HCT116 (cell line): ENCODE results near the gene ZNF212. TPM values are rescaled to one million over a fixed set of nuclear protein-coding genes. Genes with fewer than 3 reads are reported as not detected.
"Not testable (repeated sequence)": the region's sequence is repeated elsewhere in the genome, so short reads cannot be mapped to it uniquely, and the experiment has no call there.

ENCODE experiments used
- ATAC-seq: fragments of 200-7000 bp; cut with Tn5 transposase; 2 replicates; pipeline ENCODE4 v1.9.1; 2020; ENCODE audit warnings: mild to moderate bottlenecking, moderate library complexity
- BruUV-seq: library from RNA; stranded (reverse); fragments of 400-500 nt; replicated peaks from 2 replicates; lab custom pipeline; 2021; lab: Mats Ljungman, UMichigan
- CTCF ChIA-PET: fragments of 300-600 bp; sonication (Branson Sonifier 250); formaldehyde crosslinking; loops from one replicate; lab custom pipeline; 2021; ENCODE audit warnings: antibody characterized with exemption; lab: Charles Lee
- POLR2A ChIA-PET: fragments of 300-600, 350-600 bp; sonication (Branson Sonifier 250); formaldehyde crosslinking; loops from one replicate; lab custom pipeline; 2021; ENCODE audit warnings: antibody characterized with exemption; lab: Charles Lee
- RAD21 ChIA-PET, 2 experiments: fragments of 300-600 bp; sonication (Branson Sonifier 250); formaldehyde crosslinking; loops; one replicate each; lab custom pipeline; 2023; ENCODE audit warnings: low total read pairs in 2 of 2; ENCODE audit not compliant: uncharacterized antibody in 2 of 2, unreplicated experiment in 2 of 2, low non-redundant PET in 1 of 2; lab: Charles Lee
- DNase-seq: peaks from one replicate; pipeline ENCODE4 v3.0.0-alpha.2; 2010; ENCODE audit warnings: low read depth, low spot score
- H2AFZ ChIP-seq: fragments of 200-600 bp; shearing (Covaris generic), sonication (generic); 2 replicates; pipeline ENCODE4 v1.6.1; 2017; ENCODE audit warnings: low read depth, mixed run types, mixed read lengths, antibody characterized with exemption, low read length; ENCODE audit not compliant: poor library complexity, severe bottlenecking
- H3K27ac ChIP-seq: 2 replicates; pipeline ENCODE4 v1.5.1; 2012; ENCODE audit warnings: low read depth, low read length
- H3K27me3 ChIP-seq: fragments of 200-600 bp; sonication (generic); 2 replicates; pipeline ENCODE4 v1.6.1; 2016; ENCODE audit warnings: mixed run types, low read length, mixed read lengths; ENCODE audit not compliant: insufficient read depth
- H3K36me3 ChIP-seq, 2 experiments: fragments of 200-500 bp in 1 of 2; fragments of 200-600 bp in 1 of 2; sonication (Bioruptor generic) in 1 of 2; sonication (generic) in 1 of 2; 2 replicates each; pipeline versions ENCODE4 v1.5.1 to v1.6.1; 2014 to 2016; ENCODE audit warnings: low read length in 2 of 2, inconsistent platforms in 1 of 2, mixed read lengths in 1 of 2, mixed run types in 1 of 2; ENCODE audit not compliant: insufficient read depth in 2 of 2, control insufficient read depth in 1 of 2
- H3K4me1 ChIP-seq, 2 experiments: fragments of 200-600 bp in 1 of 2; sonication (generic) in 1 of 2; 2 replicates each; pipeline versions ENCODE4 v1.5.1 to v1.6.1; 2012 to 2017; ENCODE audit warnings: low read length in 2 of 2, inconsistent platforms in 1 of 2, mild to moderate bottlenecking in 1 of 2, mixed read lengths in 1 of 2, mixed run types in 1 of 2, moderate library complexity in 1 of 2; ENCODE audit not compliant: insufficient read depth in 2 of 2, control insufficient read depth in 1 of 2
- H3K4me2 ChIP-seq: fragments of 200-600 bp; sonication (generic); 2 replicates; pipeline ENCODE4 v1.6.1; 2017; ENCODE audit warnings: mixed run types, low read length, mixed read lengths
- H3K4me3 ChIP-seq, 2 experiments: fragments of 200-600 bp in 1 of 2; sonication (generic) in 1 of 2; replicated peaks in 1 of 2; 2 replicates each; pipeline ENCODE4 v1.5.1; 2011 to 2016; ENCODE audit warnings: low read length in 2 of 2, control low read depth in 1 of 2, low read depth in 1 of 2, mild to moderate bottlenecking in 1 of 2, mixed read lengths in 1 of 2, mixed run types in 1 of 2
- H3K79me2 ChIP-seq: fragments of 200-600 bp; sonication (generic); 2 replicates; pipeline ENCODE4 v1.6.1; 2017; ENCODE audit warnings: mild to moderate bottlenecking, mixed run types, low read length, moderate library complexity, mixed read lengths; ENCODE audit not compliant: insufficient read depth
- H3K9ac ChIP-seq: fragments of 200-600 bp; sonication (generic); 2 replicates; pipeline ENCODE4 v1.6.1; 2016; ENCODE audit warnings: low read length, mixed read lengths
- H3K9me2 ChIP-seq: fragments of 200-600 bp; sonication (generic), shearing (Covaris generic); 2 replicates; pipeline ENCODE4 v1.6.1; 2017; ENCODE audit warnings: mixed run types, mild to moderate bottlenecking, moderate library complexity; ENCODE audit not compliant: insufficient read depth
- H3K9me3 ChIP-seq, 2 experiments: fragments of 200-500 bp in 1 of 2; fragments of 200-600 bp in 1 of 2; sonication (Bioruptor generic) in 1 of 2; sonication (generic) in 1 of 2; 2 replicates each; pipeline ENCODE4 v1.6.1; 2014 to 2017; ENCODE audit warnings: low read length in 2 of 2, mixed read lengths in 2 of 2, inconsistent platforms in 1 of 2, low read depth in 1 of 2, mild to moderate bottlenecking in 1 of 2, mixed run types in 1 of 2, moderate library complexity in 1 of 2; ENCODE audit not compliant: control insufficient read depth in 1 of 2, insufficient read depth in 1 of 2
- H4K20me1 ChIP-seq: fragments of 200-600 bp; sonication (generic), shearing (Covaris generic); 2 replicates; pipeline ENCODE4 v1.6.1; 2017; ENCODE audit warnings: mixed run types, mild to moderate bottlenecking, moderate library complexity; ENCODE audit not compliant: insufficient read depth
- ATF3 ChIP-seq: IDR thresholded peaks from 2 replicates; pipeline ENCODE4 v1.6.1; 2012
- CBX3 ChIP-seq: IDR thresholded peaks from 2 replicates; pipeline ENCODE4 v1.6.1; 2012; ENCODE audit warnings: low read depth
- CTCF ChIP-seq, 3 experiments: fragments of 200-600 bp in 1 of 3; sonication (generic) in 1 of 3; IDR thresholded peaks in 2 of 3; conservative IDR thresholded peaks in 1 of 3; 2 replicates each; pipeline ENCODE4 v1.5.1; 2012 to 2017; ENCODE audit warnings: low read depth in 2 of 3, low read length in 2 of 3, antibody characterized with exemption in 1 of 3, borderline replicate concordance in 1 of 3, control low read depth in 1 of 3, mild to moderate bottlenecking in 1 of 3, mixed read lengths in 1 of 3, mixed run types in 1 of 3, moderate library complexity in 1 of 3; ENCODE audit not compliant: insufficient read depth in 1 of 3
- ELF1 ChIP-seq: IDR thresholded peaks from 2 replicates; pipeline ENCODE4 v1.6.1; 2012; ENCODE audit warnings: low read depth, borderline replicate concordance
- EZH2phosphoT487 ChIP-seq: fragments of 200-600 bp; IDR thresholded peaks from 2 replicates; pipeline ENCODE4 v1.6.1; 2018; ENCODE audit warnings: antibody characterized with exemption, borderline replicate concordance
- JUND ChIP-seq: IDR thresholded peaks from 2 replicates; pipeline ENCODE4 v1.6.1; 2012
- REST ChIP-seq: IDR thresholded peaks from 2 replicates; pipeline ENCODE4 v1.6.1; 2012; ENCODE audit warnings: low read depth
- SIN3A ChIP-seq: IDR thresholded peaks from 2 replicates; pipeline ENCODE4 v1.6.1; 2012; ENCODE audit warnings: low read depth
- SP1 ChIP-seq: IDR thresholded peaks from 2 replicates; pipeline ENCODE4 v1.6.1; 2012; ENCODE audit warnings: low read depth
- SRF ChIP-seq: IDR thresholded peaks from 2 replicates; pipeline ENCODE4 v1.6.1; 2012; ENCODE audit warnings: low read depth
- TCF7L2 ChIP-seq: IDR thresholded peaks from 2 replicates; pipeline ENCODE4 v1.7.0; 2011; ENCODE audit warnings: borderline replicate concordance, inconsistent platforms; ENCODE audit not compliant: insufficient read depth, insufficient read length; ENCODE audit errors: extremely low read depth
- YY1 ChIP-seq: IDR thresholded peaks from 2 replicates; pipeline ENCODE4 v1.6.1; 2011; ENCODE audit warnings: low read length, low read depth, moderate library complexity, mild to moderate bottlenecking; ENCODE audit not compliant: insufficient replicate concordance; ENCODE audit errors: extremely low read depth
- ZNF274 ChIP-seq: fragments of 200-500 bp; sonication (Bioruptor generic); IDR thresholded peaks from 2 replicates; pipeline ENCODE4 v1.6.1; 2014; ENCODE audit warnings: mild to moderate bottlenecking, low read depth, low read length, inconsistent platforms
- intact Hi-C: fragments of 100-400 bp; cut with micrococcal nuclease; formaldehyde crosslinking; loops from 2 replicates; pipeline ENCODE4 v1.10.0; 2022
- total RNA-seq: library from RNA; stranded (reverse); gene quantifications from one replicate; pipeline ENCODE4 v1.2.1, GENCODE V29; 2021; ENCODE audit not compliant: unreplicated experiment

ZNF212 gene
- total RNA-seq, 1 experiment from 2014 or later: 13.7 TPM

- TF ChIP-seq ZNF274 (no peak), SRF (no peak), CTCF (IDR thresholded peaks at IDR 0.05 in 2 of 3, conservative IDR thresholded peaks at IDR 0.05 in 1 of 3; ENCODE audit: borderline replicate concordance in 1 of 3, insufficient read depth in 1 of 3, low read depth in 2 of 3, low read length in 2 of 3) (no peak), ATF3 (no peak), SP1 (no peak), CBX3 (no peak), REST (no peak), EZH2phosphoT487 (no peak), JUND (no peak), TCF7L2 (no peak), SIN3A (no peak), ELF1 (no peak), YY1 (no peak)
- TF ChIP-seq, all 23 proteins: peak for 0
- CTCF ChIA-PET: no interaction called here
- RAD21 ChIA-PET: no interaction called here
- Histone ChIP-seq H2AFZ (no peak overlapping the region), H3K4me2 (no peak overlapping the region), H3K9me3 (no peaks in the 10 kb centered on the region), H3K4me1 (peaks cover 0 to 2% of the 10 kb centered on the region in 2 experiments; a peak in 3 of 4 replicates), H3K79me2 (no peaks in the 10 kb centered on the region; the same call in none of the 2 replicates), H3K27me3 (no peaks in the 10 kb centered on the region), H3K27ac (no peak overlapping the region), H3K36me3 (0 out of 4 replicates have a peak, but pooled peaks cover 0 to 6% of the 10 kb centered on the region in 2 experiments), H3K9me2 (no peaks in the 10 kb centered on the region), H3K4me3 (no peak overlapping the region), H3K9ac (no peak overlapping the region), H4K20me1 (no peaks in the 10 kb centered on the region)
- POLR2A ChIA-PET: no interaction called here
- intact Hi-C loops: no loop called here
- DNase-seq (no peak), ATAC-seq (no peak)
- BruUV-seq: no TSS peak
Observed at GRCh38 chr7:149267733-149268132, 28.3 kb downstream of the ZNF212 start.

GRCh38 chr7:149274424-149274823 lies 35.0 kb downstream of the ZNF212 start:
- ATAC-seq, H3K4me2 ChIP-seq, H3K9ac ChIP-seq, RAD21 ChIA-PET, intact Hi-C loops, H4K20me1 ChIP-seq, H3K9me2 ChIP-seq, H3K27ac ChIP-seq, H3K4me3 ChIP-seq, BruUV-seq, POLR2A ChIA-PET, H3K27me3 ChIP-seq, H3K79me2 ChIP-seq, CTCF ChIA-PET, H3K9me3 ChIP-seq, H3K4me1 ChIP-seq, H2AFZ ChIP-seq, H3K36me3 ChIP-seq, DNase-seq: not testable (repeated sequence)
